Mammary epithelial cell (primary cell): Measurements from ENCODE around the gene PALLD.

Experiments
- CTCF ChIP-seq, 2 donors: IDR thresholded peaks in 1 of 2; conservative IDR thresholded peaks in 1 of 2; 2 replicates each; pipeline ENCODE4 v1.5.1; 2011 to 2012; ENCODE audit warnings: inconsistent platforms in 2 of 2, low read length in 2 of 2, mild to moderate bottlenecking in 2 of 2, control low read depth in 1 of 2, low read depth in 1 of 2; ENCODE audit not compliant: insufficient read depth in 1 of 2; ENCODE audit errors: extremely low read depth in 1 of 2
- EZH2 ChIP-seq: IDR thresholded peaks from 2 replicates; pipeline ENCODE4 v1.6.1; 2012; ENCODE audit warnings: low read length, inconsistent platforms, borderline replicate concordance

- no peak for TF ChIP-seq CTCF (conservative IDR thresholded peaks at IDR 0.05 in 1 of 2, IDR thresholded peaks at IDR 0.05 in 1 of 2; ENCODE audit: extremely low read depth in 1 of 2, insufficient read depth in 1 of 2, low read depth in 1 of 2, low read length in 2 of 2)
- no peak for TF ChIP-seq EZH2
Measured at GRCh38 chr4:168735735-168736134, 238.9 kb downstream of the PALLD start.
